HG02763 (cell line): ENCODE data around the gene RDX.

Experiments
- ATAC-seq: cut with Tn5 transposase; IDR thresholded peaks from one replicate; pipeline ENCODE4 v1.9.1; 2021; ENCODE audit warnings: mild to moderate bottlenecking, moderate library complexity; ENCODE audit not compliant: unreplicated experiment

RDX gene

GRCh38 chr11:110147962-110148709 is 148.3 kb downstream of the RDX start:
- ATAC-seq: no peak

- ATAC-seq: no peak
These were observed 154.6 kb downstream of the RDX start for GRCh38 chr11:110141812-110142211.

GRCh38 chr11:110134110-110134509 is 162.3 kb downstream of the RDX start:
- no peak for ATAC-seq

GRCh38 chr11:110133160-110133559 is 163.3 kb downstream of the RDX start:
- no peak for ATAC-seq

- ATAC-seq: no peak
These were observed 164.9 kb downstream of the RDX start for GRCh38 chr11:110131386-110132123.

GRCh38 chr11:110130642-110131238 is 165.7 kb downstream of the RDX start:
- no peak for ATAC-seq

- ATAC-seq: no peak
These were observed 168.3 kb downstream of the RDX start for GRCh38 chr11:110128161-110128560.

- ATAC-seq: no peak
These were observed 169.5 kb downstream of the RDX start for GRCh38 chr11:110126936-110127335.

- no peak for ATAC-seq
These were observed 170.8 kb downstream of the RDX start for GRCh38 chr11:110125632-110126031.
